IPS DF 19.7 (cell line): Measurements from ENCODE around the gene TMEM33.
"Not testable (repeated sequence)": the region's sequence is repeated elsewhere in the genome, so short reads cannot be mapped to it uniquely, and the experiment has no call there.

Experiments
- DNase-seq: peaks from one replicate; pipeline ENCODE4 v3.0.0-alpha.2; 2013; ENCODE audit warnings: low read depth, low spot score

TMEM33 gene, protein sequence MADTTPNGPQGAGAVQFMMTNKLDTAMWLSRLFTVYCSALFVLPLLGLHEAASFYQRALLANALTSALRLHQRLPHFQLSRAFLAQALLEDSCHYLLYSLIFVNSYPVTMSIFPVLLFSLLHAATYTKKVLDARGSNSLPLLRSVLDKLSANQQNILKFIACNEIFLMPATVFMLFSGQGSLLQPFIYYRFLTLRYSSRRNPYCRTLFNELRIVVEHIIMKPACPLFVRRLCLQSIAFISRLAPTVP

DNA sequence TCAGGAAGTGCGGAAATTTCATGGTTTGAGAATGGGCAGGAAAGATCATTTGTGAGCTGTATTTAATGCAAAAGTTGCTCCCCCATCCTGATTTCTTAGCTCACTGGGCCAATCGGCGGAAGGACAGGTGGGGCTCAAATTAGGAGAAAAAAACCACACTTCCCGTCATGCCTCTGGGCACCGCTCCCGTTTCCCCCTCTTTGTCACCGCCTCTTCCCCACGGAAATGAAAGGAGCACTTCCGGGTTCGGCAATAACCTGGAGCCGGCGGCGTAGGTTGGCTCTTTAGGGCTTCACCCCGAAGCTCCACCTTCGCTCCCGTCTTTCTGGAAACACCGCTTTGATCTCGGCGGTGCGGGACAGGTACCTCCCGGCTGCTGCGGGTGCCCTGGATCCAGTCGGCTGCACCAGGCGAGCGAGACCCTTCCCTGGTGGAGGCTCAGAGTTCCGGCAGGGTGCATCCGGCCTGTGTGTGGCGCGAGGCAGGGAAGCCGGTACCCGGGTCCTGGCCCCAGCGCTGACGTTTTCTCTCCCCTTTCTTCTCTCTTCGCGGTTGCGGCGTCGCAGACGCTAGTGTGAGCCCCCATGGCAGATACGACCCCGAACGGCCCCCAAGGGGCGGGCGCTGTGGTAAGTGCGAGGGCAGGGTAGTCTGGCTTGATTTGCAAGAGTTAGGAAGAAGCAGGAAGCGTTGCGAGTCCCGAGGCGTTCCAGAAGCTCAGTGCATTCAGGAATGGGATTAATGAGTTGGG is at the start of gene TMEM33:
TSS of gene TMEM33 (plus strand) at position 529 of the 751 bp plus-strand sequence. CDS start at position 585, 56 bp downstream.
- DNase-seq = peak; percentile 86

- DNase-seq = no peak
Measured at GRCh38 chr4:41885456-41885855, 49.8 kb upstream of the TMEM33 start.

DNA sequence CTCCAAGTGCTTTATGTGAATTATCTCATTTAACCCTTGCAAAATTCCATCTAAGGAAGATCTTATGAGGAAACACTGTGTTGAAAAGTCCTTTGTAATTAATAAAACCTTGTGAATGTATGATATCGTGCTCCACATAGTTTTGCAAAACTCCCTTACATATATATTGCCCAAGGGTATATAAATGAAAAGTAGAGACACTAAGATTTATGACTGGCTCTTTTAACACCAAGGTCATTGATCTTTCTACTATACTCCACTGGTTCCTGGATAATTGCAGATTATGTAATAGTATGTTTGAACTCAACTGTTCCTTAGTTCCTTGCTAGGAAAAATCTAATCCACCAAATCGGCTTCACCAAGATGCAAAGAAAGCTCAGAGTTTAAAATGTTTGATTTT is 48.0 kb upstream of the TMEM33 start:
- no peak for DNase-seq

DNA sequence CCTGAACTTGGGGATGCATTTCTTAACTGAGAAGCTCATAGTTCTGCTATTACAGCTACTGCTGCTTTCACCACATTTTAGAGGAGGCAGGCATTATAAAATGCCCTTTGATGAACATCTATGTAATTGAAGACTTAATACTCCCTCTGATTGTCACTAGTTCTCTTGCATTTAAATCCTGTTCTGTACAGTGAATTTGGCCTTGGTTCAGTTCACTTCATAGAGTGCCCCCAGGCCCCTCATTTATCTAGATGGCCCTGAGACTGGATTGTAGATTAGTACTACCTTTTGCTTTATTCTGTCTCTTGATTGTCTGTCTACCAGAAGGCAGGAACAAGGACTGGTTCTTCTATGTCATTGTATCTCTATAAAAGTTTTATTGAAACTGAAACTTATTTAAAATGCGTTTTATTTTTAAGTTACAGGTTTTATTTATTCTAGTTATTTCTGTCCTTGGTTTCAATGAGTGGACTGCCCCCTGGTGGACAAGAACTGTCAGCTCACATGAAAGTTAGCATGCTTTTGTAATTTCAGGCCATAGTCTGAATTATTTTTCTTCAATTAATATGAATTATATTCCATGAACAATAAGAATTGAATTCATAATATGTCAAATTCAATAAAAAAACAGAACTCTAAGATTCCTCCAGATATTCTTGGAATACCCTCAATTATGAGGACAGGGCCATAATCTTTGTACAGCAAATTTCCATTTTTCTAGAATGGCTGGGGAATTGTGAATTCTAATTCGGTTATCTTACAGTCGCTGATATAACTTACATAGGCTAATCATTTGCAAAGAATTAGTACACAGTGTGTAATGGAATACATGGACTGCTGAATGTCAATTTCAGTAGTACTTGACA is 47.2 kb upstream of the TMEM33 start:
- no peak for DNase-seq

DNA sequence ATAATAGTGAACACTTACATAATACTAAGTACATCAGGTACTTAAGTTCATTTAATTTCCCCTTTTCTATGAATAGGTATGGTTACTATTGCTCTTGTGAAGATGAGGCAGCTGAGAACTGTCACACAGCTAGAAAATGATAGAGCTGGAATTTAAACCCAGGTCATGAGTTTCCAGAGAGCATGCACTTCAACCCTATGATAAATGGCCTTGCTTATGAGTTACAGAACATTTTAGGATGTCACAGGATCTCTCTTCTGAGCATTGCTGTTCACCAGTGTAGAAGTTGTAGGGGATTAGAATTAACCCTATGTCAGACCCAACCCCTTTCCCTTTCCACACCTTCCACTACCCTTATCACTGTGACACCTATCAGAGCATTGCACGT is 46.5 kb upstream of the TMEM33 start:
- DNase-seq = no peak

DNA sequence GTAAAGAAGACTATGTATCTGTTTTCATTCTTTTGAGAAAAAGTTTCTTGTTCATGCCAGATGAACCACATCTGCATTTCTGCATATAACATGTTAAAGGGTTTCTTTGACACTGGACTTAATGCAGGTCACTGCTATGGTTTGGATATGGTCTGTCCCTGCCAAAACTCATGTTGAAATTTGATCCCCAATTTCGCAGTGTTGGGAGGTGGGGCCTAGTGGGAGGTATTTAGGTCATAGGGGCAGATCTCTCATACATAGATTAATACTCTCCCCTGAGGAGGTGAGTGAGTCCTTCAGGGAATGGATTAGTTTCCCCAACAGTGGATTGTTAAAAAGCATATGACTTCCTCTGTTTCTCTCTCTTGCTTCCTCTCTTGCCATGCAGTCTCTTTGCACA is 45.9 kb upstream of the TMEM33 start:
- DNase-seq = no peak

GRCh38 chr4:41890085-41890484 is 45.1 kb upstream of the TMEM33 start:
- DNase-seq = no peak

DNA sequence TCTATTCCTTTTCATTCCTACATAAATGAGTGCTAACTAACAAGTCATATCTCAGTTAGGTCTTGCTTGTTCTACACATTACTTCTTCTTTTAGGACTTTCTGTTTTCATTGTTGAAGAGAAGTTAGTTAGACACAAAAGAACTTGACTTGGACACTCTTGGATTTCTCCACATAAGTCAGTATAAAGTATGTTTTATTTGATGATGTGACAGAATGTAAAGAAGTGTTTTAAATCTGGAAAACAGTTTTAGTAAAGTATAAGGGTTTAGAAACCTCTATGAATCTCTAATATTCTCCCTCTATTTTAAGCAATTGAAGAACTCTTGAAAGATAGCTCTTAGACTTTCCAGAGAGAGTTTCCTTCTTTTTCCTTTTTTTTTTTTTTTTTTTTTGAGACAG is 38.6 kb upstream of the TMEM33 start:
- DNase-seq = no peak

DNA sequence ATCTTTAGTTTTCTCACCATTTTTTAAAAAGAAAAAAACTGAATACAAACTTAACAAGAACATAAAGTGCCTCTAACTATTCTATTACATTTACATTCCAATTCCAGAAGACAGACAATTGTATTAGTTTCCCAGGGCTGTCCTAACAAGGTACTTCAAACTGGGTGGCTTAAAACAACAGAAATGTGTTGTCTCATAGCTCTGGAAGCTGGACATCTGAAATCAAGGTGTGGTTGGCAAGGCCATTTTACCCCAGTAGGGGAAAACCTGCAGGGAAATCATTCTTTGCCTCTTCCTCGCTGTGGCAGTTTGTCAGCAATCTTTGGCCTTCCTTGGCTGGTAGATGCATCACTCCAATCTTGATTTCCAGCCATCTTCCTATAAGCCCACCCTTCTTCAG is 37.5 kb upstream of the TMEM33 start:
- no peak for DNase-seq

DNA sequence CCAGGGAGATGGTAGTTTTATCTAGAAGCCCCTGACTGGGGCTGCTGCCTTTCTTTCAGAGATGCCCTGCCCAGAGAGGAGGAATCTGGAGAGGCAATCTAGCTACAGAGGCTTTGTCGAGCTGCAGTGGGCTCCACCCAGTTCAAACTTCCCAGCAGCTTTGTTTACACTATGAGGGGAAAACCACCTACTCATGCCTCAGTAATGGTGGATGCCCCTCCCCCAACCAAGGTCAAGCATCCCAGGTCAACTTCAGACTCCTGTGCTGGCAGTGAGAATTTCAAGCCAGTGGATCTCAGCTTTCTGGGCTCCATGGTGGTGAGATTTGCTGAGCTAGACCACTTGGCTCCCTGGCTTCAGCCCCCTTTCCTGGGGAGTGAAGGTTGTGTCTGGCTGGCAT is 26.1 kb upstream of the TMEM33 start:
- not testable (repeated sequence) for DNase-seq

DNA sequence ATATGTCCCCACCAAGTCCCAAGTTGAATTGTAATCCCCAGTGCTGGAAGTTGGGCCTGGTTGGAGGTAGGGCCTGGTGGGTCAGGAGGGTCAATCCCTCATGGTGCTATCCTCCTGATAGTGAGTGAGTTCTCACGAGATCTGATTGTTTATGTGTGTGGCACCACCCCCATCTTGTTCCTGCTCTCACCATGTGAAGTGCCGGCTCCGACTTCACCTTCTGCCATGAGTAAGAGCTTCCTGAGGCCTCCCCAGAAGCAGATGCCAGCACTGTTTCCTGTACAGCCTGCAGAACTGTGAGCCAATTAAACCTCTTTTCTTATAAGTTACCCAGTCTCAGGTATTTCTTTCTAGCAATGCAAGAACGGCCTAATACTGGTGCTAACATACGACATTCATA is 22.7 kb upstream of the TMEM33 start:
- DNase-seq = no peak

GRCh38 chr4:41913509-41913908 is 21.7 kb upstream of the TMEM33 start:
- DNase-seq = no peak

DNA sequence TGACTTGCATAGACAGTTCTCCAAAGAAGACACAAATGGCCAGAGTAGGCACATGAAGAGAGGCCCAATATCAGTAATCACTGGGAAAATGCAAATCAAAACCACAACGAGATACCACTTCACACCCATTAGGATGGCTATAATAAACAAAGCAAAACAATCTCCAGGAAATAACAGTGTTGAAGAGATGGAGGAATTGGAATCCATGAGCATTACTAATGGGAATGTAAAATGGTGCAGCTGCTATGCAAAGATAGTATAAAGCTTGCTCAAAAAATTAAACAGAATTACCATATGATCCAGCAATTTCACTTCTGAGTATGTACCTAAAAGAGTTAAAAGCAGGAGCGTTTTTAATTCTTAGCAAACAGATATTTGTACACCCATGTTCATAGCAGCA is 17.0 kb upstream of the TMEM33 start:
- DNase-seq = no peak

DNA sequence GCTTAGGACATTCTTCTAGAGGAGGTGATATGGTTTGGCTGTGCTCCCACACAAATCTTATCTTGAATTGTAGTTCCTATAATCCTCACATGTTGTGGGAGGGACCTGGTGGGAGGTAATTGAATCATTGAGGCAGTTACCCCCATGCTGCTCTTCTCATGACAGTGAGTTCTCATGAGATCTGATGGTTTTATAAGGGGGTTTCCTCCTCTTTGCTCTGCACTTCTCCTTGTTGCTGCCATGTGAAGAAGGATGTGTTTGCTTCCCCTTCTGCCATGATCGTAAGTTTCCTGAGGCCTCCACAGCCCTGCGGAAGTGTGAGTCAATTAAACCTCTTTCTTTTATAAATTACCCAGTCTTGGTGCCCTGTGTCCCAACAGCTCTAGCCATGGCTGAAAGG is 14.8 kb upstream of the TMEM33 start:
- DNase-seq = not testable (repeated sequence)

DNA sequence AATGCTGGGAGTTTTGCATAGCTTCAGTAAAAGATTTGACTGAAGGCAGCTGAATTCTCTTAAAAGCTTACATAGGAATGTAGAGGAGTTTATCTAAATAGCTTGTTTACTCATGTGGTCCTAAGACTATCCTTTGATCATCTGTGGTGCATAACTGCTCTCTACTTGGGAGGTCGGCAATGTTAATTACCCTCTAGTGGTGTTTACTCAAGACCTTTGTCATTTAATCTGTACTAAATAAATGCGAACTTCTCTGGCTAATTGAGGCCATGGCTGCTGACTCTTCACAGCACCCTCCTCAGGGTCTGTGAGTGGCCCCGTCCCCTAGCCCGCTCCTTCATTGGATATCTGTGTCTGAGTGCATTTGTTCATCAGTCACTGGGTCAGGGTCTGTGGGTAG is 13.8 kb upstream of the TMEM33 start:
- peak; percentile 25 for DNase-seq

- DNase-seq = no peak
Measured at GRCh38 chr4:41927796-41928499, 7.3 kb upstream of the TMEM33 start.

DNA sequence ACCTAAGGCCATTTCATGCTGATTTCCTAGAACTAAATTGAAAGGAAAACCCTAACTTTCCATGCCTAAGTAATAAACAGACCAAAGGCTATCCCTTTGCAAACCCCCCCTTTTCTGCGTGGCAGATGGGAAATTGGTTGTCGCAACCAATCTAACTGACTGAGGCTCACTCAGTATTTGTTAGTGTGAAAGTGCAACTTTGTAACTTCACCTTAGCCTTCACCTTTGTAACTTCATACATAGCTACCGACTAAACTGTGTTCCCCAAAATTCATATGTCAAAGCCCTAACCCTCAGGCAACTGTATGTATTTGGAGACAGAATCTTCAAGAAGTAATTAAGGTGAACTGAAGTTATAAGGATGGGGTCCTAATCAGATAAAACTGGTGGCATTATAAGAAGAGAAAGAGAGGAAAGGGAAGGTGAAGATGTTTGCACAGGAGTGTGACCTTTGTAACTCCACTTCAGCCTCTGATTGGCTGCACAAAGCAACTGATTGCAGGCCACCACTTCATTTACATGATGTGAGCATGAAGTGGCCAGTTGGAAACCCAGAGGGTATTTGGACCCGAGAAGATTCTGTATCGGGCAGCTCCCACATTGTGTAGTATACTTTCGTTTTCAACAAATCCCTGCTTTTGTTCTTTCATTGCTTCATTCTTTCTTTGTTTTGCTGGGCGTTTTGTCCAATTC is 4.9 kb upstream of the TMEM33 start:
- DNase-seq = no peak

DNA sequence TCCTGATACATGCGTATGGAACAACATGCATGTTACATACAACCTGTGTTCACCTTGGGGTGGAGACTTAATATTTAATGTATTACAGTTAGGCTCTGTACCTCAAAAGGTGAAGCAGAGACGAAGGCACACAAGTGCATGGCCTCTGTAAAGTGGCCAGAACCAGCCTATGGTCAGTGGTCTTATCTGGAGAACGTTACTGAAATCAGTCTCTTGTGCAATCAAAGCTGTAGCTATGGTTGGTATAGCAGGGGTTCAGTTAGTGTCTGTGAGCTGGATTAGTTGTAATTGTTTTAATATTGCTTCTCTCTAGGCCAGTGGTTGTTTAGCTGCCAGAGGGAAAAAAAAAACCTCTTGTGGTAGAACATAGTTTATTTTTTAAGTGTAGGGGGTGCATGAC is 2.2 kb upstream of the TMEM33 start:
- no peak for DNase-seq

- DNase-seq = peak; percentile 40
Measured at GRCh38 chr4:41933997-41934503, 1.2 kb upstream of the TMEM33 start.

DNA sequence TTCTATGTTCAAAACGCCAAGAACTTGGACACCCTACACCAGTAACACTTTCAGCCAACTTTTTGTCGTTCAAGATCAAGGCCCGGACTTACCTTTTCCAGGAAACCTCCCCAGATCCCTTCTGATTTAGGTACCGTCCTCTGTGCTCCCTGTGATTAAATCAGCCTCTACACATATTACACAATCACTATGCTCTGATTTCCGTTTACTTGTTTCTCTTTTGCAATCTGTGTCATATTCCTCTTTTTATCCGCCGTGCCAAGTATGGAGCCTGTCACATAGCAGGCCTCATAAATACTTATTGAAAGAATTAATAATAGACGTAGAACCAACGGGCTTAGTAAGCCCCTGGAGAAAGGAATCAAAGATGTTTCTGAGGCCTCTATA is 722 bp upstream of the TMEM33 start:
- no peak for DNase-seq

DNA sequence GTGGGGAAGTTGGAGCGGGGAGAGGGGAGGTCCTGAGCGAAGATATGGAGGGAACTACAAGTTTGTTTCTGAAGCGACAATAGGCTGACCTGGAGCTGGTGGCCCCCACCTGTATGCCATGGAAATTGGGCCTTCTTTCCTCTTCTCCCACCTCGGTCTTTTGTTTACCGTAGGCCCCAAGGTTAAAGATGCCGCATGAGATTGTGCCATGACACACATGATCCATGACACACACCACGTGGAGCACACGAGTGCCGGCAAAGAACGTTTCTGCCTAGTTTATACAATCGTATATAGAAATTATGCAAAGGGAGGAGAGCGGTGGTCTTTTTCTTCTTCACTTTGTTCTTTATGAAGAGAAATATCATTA is 408 bp downstream of the TMEM33 start:
- DNase-seq = no peak
